Endothelial cell of umbilical vein (primary cell): ENCODE results near the gene PLA2G4E.

Experiments used
- EZH2 ChIP-seq: IDR thresholded peaks from 2 replicates; pipeline ENCODE4 v1.6.1; 2012; ENCODE audit warnings: borderline replicate concordance, low read depth, mild to moderate bottlenecking, moderate library complexity, low read length, inconsistent platforms; ENCODE audit not compliant: severe bottlenecking
- FOS ChIP-seq: IDR thresholded peaks from 2 replicates; pipeline ENCODE4 v1.6.1; 2011; ENCODE audit warnings: mild to moderate bottlenecking, low read length, moderate library complexity, borderline replicate concordance; ENCODE audit not compliant: insufficient read depth
- JUN ChIP-seq: IDR thresholded peaks from 2 replicates; pipeline ENCODE4 v1.6.1; 2011; ENCODE audit warnings: borderline replicate concordance, low read depth; ENCODE audit not compliant: insufficient read length, insufficient read depth
- MAX ChIP-seq: IDR thresholded peaks from 2 replicates; pipeline ENCODE4 v1.6.1; 2011; ENCODE audit not compliant: insufficient read depth, insufficient read length
- POLR2A ChIP-seq: IDR thresholded peaks from 2 replicates; pipeline ENCODE4 v1.6.1; 2012; ENCODE audit warnings: low read depth, mild to moderate bottlenecking, control low read depth, low read length
- POLR2AphosphoS5 ChIP-seq: IDR thresholded peaks from 2 replicates; pipeline ENCODE4 v1.6.1; 2012; ENCODE audit warnings: low read depth, mild to moderate bottlenecking, control low read depth, low read length, moderate library complexity; ENCODE audit not compliant: insufficient read depth
- TF ChIP-seq, protein P1 (sequence below), 2 donors: IDR thresholded peaks; 1 replicate in 1 of 2; 2 replicates in 1 of 2; pipeline ENCODE4 v1.5.1; 2011; ENCODE audit warnings: low read length in 2 of 2, mild to moderate bottlenecking in 2 of 2, moderate library complexity in 2 of 2, control low read depth in 1 of 2, inconsistent platforms in 1 of 2, low read depth in 1 of 2; ENCODE audit not compliant: insufficient read depth in 1 of 2; ENCODE audit errors: extremely low read depth in 1 of 2

DNA sequence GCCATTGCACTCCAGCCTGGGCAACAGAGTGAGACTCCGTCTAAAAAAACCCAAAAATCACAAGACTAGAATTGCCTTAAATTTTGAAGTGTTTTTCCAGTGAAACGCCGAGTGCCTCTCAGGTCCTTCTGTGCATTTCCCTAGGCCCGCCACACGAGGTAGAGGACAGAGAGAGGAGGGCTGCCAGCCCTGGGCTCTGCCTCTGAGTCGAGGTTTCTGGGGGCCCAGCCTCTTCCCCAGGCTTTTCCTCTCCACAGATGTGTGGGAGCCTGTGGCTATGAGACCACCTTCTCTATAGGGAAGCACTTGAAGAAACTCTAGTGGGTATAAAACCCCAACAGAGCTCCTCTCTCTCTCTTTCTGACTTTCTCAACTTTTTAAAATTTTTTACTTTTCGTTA lies 37.6 kb downstream of the PLA2G4E start:
- TF ChIP-seq, protein P1, sequence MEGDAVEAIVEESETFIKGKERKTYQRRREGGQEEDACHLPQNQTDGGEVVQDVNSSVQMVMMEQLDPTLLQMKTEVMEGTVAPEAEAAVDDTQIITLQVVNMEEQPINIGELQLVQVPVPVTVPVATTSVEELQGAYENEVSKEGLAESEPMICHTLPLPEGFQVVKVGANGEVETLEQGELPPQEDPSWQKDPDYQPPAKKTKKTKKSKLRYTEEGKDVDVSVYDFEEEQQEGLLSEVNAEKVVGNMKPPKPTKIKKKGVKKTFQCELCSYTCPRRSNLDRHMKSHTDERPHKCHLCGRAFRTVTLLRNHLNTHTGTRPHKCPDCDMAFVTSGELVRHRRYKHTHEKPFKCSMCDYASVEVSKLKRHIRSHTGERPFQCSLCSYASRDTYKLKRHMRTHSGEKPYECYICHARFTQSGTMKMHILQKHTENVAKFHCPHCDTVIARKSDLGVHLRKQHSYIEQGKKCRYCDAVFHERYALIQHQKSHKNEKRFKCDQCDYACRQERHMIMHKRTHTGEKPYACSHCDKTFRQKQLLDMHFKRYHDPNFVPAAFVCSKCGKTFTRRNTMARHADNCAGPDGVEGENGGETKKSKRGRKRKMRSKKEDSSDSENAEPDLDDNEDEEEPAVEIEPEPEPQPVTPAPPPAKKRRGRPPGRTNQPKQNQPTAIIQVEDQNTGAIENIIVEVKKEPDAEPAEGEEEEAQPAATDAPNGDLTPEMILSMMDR (IDR thresholded peaks at IDR 0.05; ENCODE audit: extremely low read depth in 1 of 2, insufficient read depth in 1 of 2, low read depth in 1 of 2, low read length in 2 of 2): no peak
- no peak for TF ChIP-seq MAX
- no peak for TF ChIP-seq POLR2A
- TF ChIP-seq EZH2: no peak
- no peak for TF ChIP-seq FOS
- TF ChIP-seq POLR2AphosphoS5: no peak
- TF ChIP-seq JUN: no peak
